ENCODE results near the gene LDB2. TPM values are rescaled to one million over a fixed set of nuclear protein-coding genes. Genes with fewer than 3 reads are reported as not detected.

The LDB2 gene
- total and polyA plus RNA-seq, 7 donors, result 7.0 to 18.9 (median 10.1) TPM

DNA sequence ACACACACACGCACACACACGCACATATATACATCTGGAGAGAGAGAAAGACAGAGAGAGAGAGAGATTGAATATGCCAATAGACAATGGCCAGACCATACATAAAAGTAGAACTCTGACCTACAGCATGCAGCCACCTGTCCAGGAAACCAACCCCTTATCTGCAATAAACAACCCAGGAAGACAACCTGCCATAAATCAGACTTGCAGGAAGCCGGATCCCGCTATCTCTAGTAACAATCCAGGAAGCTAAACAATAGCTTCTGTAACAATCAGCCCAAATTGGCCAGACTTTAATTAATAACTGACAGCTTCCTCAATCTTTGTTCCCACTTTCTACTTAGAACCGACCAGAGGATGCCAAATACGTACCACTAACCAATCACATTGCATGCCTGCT, 173.2 kb downstream of the LDB2 start:
- 81 to 88% (median 86%) methylated on average over 6 of the region's 6 CpGs for WGBS, 3 donors
- Histone ChIP-seq H3K4me1 (no peaks in the 10 kb centered on the region), H3K36me3 (ENCODE audit: insufficient read depth in 1 of 2, low read depth in 1 of 2) (no peaks in the 10 kb centered on the region), H3K4me3 (no peak overlapping the region), H3K27ac (no peak overlapping the region), H3K27me3 (ENCODE audit: insufficient read depth in 3 of 3, low read length in 2 of 3) (no peaks in the 10 kb centered on the region), H3K9me3 (no peaks in the 10 kb centered on the region)
- no peak for DNase-seq
- TF ChIP-seq, protein P1, sequence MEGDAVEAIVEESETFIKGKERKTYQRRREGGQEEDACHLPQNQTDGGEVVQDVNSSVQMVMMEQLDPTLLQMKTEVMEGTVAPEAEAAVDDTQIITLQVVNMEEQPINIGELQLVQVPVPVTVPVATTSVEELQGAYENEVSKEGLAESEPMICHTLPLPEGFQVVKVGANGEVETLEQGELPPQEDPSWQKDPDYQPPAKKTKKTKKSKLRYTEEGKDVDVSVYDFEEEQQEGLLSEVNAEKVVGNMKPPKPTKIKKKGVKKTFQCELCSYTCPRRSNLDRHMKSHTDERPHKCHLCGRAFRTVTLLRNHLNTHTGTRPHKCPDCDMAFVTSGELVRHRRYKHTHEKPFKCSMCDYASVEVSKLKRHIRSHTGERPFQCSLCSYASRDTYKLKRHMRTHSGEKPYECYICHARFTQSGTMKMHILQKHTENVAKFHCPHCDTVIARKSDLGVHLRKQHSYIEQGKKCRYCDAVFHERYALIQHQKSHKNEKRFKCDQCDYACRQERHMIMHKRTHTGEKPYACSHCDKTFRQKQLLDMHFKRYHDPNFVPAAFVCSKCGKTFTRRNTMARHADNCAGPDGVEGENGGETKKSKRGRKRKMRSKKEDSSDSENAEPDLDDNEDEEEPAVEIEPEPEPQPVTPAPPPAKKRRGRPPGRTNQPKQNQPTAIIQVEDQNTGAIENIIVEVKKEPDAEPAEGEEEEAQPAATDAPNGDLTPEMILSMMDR (IDR thresholded peaks at IDR 0.05), result no peak
- intact Hi-C loops (cut with DNase I), result no loop called here
- ATAC-seq, result no peak

GRCh38 chr4:16722416-16722815, 176.0 kb downstream of the LDB2 start:
- no peaks in the 10 kb centered on the region for H3K4me1 ChIP-seq
- TF ChIP-seq, protein P1 (IDR thresholded peaks at IDR 0.05), result no peak
- H3K4me3 ChIP-seq, result no peak overlapping the region
- ATAC-seq (no peak), DNase-seq (no peak)
- no peaks in the 10 kb centered on the region for H3K9me3 ChIP-seq
- H3K27me3 ChIP-seq (ENCODE audit: insufficient read depth in 3 of 3, low read length in 2 of 3), result no peaks in the 10 kb centered on the region
- no peaks in the 10 kb centered on the region for H3K36me3 ChIP-seq (ENCODE audit: insufficient read depth in 1 of 2, low read depth in 1 of 2)
- intact Hi-C loops (cut with DNase I), result no loop called here
- no peak overlapping the region for H3K27ac ChIP-seq
- 71 to 89% (median 86%) methylated on average over 3 of the region's 3 CpGs for WGBS, 3 donors

DNA sequence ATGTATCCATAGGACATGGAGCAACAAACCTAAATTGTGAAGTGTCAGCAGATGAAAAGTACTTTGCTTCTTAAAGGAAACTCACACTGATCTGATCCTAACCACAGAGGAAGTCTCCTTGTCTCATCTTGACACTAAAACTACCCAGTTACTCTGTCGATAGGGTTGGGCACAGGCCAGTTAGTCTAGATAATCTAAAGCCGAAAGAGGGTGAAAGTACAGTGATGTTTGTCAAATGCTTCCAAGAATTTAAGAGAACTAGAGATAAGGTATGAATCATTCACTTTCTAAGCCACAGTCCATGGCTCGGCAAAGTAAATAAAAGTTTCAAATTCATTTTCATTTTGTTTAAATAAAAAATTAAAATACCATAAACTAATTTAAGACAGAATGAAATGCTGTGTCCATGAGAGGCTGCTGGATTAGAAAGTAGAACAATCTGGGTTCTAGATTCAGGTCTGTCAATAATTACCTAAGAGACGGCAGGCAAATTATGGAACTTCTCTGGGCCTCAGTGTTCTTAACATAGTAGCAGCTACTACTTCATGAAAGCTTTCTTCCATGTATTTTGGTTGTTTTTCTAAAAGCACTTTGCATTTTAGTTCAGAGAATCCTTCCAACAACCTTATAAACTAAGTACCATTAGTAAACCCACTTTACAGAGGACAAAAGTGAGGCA, 176.7 kb downstream of the LDB2 start:
- Histone ChIP-seq H3K9me3 (no peaks in the 10 kb centered on the region), H3K4me3 (no peak overlapping the region), H3K27ac (no peak overlapping the region), H3K36me3 (ENCODE audit: insufficient read depth in 1 of 2, low read depth in 1 of 2) (no peaks in the 10 kb centered on the region), H3K4me1 (no peaks in the 10 kb centered on the region), H3K27me3 (ENCODE audit: insufficient read depth in 3 of 3, low read length in 2 of 3) (no peaks in the 10 kb centered on the region)
- intact Hi-C loops (cut with DNase I), result no loop called here
- WGBS, 3 donors, result 73 to 81% (median 79%) methylated on average over 4 of the region's 4 CpGs
- no peak for DNase-seq
- TF ChIP-seq, protein P1 (IDR thresholded peaks at IDR 0.05), result no peak
- no peak for ATAC-seq

- ATAC-seq, result no peak
- TF ChIP-seq, protein P1 (IDR thresholded peaks at IDR 0.05), result no peak
- H3K4me1 ChIP-seq, result no peaks in the 10 kb centered on the region
- no peaks in the 10 kb centered on the region for H3K36me3 ChIP-seq (ENCODE audit: insufficient read depth in 1 of 2, low read depth in 1 of 2)
- intact Hi-C loops (cut with DNase I), result no loop called here
- no peaks in the 10 kb centered on the region for H3K27me3 ChIP-seq (ENCODE audit: insufficient read depth in 3 of 3, low read length in 2 of 3)
- no peak overlapping the region for H3K4me3 ChIP-seq
- WGBS, 3 donors, result 74 to 99% (median 95%) methylated on average over 2 of the region's 2 CpGs
- DNase-seq, result no peak
- no peaks in the 10 kb centered on the region for H3K9me3 ChIP-seq
- no peak overlapping the region for H3K27ac ChIP-seq
Observed at GRCh38 chr4:16720761-16721160, 177.7 kb downstream of the LDB2 start.

Data from psoas muscle (tissue), 8 donors.